Measurements from ENCODE around the gene EIF2S2.
"Not testable (repeated sequence)": the region's sequence is repeated elsewhere in the genome, so short reads cannot be mapped to it uniquely, and the experiment has no call there.

The EIF2S2 gene

GRCh38 chr20:34111702-34112599 lies at the start of gene EIF2S2:
Gene EIF2S2 (minus strand): TSS chr20:34112243. CDS start chr20:34112110, 133 bp downstream.
- DNase-seq = peak; percentile 89 to 96

GRCh38 chr20:34157697-34158096 lies 45.7 kb upstream of the EIF2S2 start:
- not testable (repeated sequence) for DNase-seq

GRCh38 chr20:34155836-34156235 lies 43.8 kb upstream of the EIF2S2 start:
- no peak for DNase-seq

GRCh38 chr20:34153169-34153568 lies 41.1 kb upstream of the EIF2S2 start:
- DNase-seq = not testable (repeated sequence)

- DNase-seq = not testable (repeated sequence)
Observed at GRCh38 chr20:34152073-34152472, 40.0 kb upstream of the EIF2S2 start.

GRCh38 chr20:34150306-34151000 lies 38.4 kb upstream of the EIF2S2 start:
- DNase-seq = no peak

- no peak for DNase-seq
Observed at GRCh38 chr20:34145280-34145819, 33.3 kb upstream of the EIF2S2 start.

- no peak for DNase-seq
Observed at GRCh38 chr20:34143951-34144350, 31.9 kb upstream of the EIF2S2 start.

- DNase-seq = no peak
Observed at GRCh38 chr20:34142121-34142520, 30.1 kb upstream of the EIF2S2 start.

GRCh38 chr20:34141293-34141692 lies 29.2 kb upstream of the EIF2S2 start:
- no peak for DNase-seq

GRCh38 chr20:34135525-34136275 lies 23.7 kb upstream of the EIF2S2 start:
- not testable (repeated sequence) for DNase-seq

- DNase-seq = not testable (repeated sequence)
Observed at GRCh38 chr20:34133365-34133860, 21.4 kb upstream of the EIF2S2 start.

- not testable (repeated sequence) for DNase-seq
Observed at GRCh38 chr20:34132943-34133342, 20.9 kb upstream of the EIF2S2 start.

GRCh38 chr20:34132491-34132890 lies 20.4 kb upstream of the EIF2S2 start:
- not testable (repeated sequence) for DNase-seq

- no peak for DNase-seq
Observed at GRCh38 chr20:34131491-34131890, 19.4 kb upstream of the EIF2S2 start.

GRCh38 chr20:34129518-34130162 lies 17.6 kb upstream of the EIF2S2 start:
- peak; percentile 26 to 33 for DNase-seq

GRCh38 chr20:34127792-34128191 lies 15.7 kb upstream of the EIF2S2 start:
- no peak for DNase-seq

GRCh38 chr20:34124469-34125249 lies 12.6 kb upstream of the EIF2S2 start:
- no peak for DNase-seq

GRCh38 chr20:34123309-34123708 lies 11.3 kb upstream of the EIF2S2 start:
- DNase-seq = no peak

- no peak for DNase-seq
Observed at GRCh38 chr20:34122274-34122980, 10.4 kb upstream of the EIF2S2 start.

GRCh38 chr20:34120213-34120612 lies 8.2 kb upstream of the EIF2S2 start:
- no peak for DNase-seq

Measured in stimulated activated CD4-positive, alpha-beta T cell treated with anti-CD3 and anti-CD28 coated beads, Interleukin-4, amount 100 ng/mL, for 4 hours (primary cell).